ENCODE results near the gene HNRNPLL.
"Not testable (repeated sequence)": the region's sequence is repeated elsewhere in the genome, so short reads cannot be mapped to it uniquely, and the experiment has no call there.

HNRNPLL gene

GRCh38 chr2:38602732-38603401, at the start of gene HNRNPLL:
TSS of gene HNRNPLL (minus strand) at chr2:38602928. CDS start at chr2:38602626, 302 bp downstream.
- peak; percentile 96 for DNase-seq

DNA sequence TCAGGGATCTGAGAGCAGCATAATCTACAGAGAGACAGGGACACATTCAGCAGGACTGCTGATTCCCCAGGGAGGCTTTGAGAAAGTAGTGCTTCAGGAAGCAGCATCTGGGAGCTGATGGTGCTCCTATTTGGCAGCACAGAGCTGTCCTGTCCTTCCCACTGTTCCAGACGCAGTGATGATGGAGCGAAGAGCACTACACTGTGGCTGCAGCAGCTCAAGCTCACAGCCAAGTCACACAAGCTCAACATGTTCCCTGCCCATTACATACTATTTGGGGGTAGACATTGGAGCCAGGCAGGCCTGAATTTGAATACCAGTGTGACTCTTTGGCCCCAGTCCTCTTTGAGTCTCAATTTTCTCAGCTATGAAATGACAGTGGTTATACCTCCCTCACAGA, 48.0 kb upstream of the HNRNPLL start:
- no peak for DNase-seq

DNA sequence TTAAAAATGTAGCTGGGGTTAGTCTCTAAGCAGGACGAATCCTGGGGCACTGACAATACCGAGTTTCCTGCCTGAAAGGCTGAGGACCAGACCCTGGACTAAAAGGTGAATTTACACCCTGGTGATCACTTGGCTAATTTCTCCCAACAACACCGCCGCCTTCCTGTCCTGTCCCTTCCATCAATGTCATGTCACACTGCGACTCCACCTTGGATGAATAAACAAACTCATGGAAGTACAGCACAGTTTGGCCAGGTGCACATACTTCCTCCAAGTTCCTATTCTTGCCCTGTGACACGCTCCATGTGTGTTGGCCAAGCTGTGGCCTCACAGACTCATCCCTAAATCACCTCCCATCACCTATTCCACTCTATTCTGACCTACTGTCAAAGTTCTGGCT, 47.3 kb upstream of the HNRNPLL start:
- DNase-seq, result peak; percentile 3

GRCh38 chr2:38649176-38649728, 46.5 kb upstream of the HNRNPLL start:
- no peak for DNase-seq

GRCh38 chr2:38648107-38648761, 45.5 kb upstream of the HNRNPLL start:
- no peak for DNase-seq

- DNase-seq, result not testable (repeated sequence)
Observed at GRCh38 chr2:38643683-38644511, 41.2 kb upstream of the HNRNPLL start.

DNA sequence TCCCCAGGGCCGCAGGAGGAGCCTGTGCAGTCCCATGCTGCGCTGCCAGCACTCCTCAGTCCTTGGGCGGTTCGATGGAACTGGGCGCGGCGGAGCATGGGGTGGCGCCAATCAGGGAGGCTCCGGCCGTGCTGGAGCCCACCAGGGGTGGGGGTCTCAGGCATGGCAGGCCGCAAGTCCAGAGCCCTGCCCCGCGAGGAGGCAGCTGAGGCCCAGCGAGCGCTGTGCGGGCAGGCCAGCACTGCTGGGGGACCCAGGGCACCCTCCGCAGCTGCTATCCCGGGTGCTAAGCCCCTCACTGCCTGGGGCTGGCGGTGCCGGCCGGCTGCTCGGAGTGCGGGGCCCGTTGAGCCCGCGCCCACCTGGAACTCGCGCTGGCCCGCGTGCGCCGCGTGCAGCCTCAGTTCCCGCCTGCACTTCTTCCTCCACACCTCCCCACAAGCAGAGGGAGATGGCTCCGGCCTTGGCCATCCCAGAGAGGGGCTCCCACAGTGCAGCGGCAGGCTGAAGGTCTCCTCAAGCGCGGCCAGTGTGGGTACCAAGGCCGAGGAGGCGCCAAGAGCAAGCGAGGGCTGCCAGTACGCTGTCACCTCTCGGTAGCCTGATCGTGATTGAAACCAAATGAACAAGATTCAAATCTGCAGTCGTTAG, 40.4 kb upstream of the HNRNPLL start:
- DNase-seq, result no peak

DNA sequence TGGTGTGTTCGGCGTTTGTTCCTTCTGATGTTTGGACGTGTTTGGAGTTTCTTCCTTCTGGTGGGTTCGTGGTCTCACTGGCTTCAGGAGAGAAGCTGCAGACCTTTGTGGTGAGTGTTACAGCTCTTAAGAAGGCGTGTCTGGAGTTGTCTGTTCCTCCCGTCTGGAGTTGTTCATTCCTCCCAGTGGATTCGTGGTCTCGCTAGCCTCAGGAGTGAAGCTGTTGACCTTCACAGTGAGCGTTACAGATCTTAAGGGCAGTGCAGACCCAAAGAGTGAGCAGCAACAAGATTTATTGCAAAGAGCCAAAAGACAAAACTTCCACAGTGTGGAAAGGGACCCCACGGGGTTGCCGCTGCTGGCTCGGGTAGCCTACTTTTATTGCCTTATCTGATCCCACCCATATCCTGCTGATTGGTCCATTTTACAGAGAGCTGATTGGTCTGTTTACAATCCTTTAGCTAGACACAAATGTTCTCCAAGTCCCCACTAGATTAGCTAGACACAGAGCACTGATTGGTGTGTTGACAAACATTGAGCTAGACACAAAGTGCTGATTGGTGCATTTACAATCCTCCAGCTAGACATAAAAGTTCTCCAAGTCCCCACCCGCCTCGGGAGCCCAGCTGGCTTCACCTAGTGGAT, 39.8 kb upstream of the HNRNPLL start:
- not testable (repeated sequence) for DNase-seq

- no peak for DNase-seq
Observed at GRCh38 chr2:38636069-38636468, 33.3 kb upstream of the HNRNPLL start.

DNA sequence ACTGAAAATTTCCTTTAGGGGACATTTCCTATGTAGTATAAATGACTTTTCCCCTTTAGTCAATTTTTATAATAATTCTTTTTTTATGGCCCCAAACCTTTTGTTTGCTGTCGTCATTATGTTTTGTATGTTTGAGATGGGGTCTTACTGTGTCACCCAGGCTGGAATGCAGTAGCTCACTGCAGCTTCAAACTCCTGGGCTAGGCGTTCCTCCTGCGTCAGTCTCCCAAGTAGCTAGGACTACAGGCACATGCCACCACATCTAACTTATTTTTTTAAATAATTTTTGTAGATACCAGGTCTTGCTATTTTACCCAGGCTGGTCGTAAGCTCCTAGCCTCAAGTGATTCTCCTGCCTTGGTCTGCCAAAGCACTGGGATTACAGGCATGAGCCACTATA, 32.4 kb upstream of the HNRNPLL start:
- no peak for DNase-seq

- DNase-seq, result no peak
Observed at GRCh38 chr2:38634684-38635083, 32.0 kb upstream of the HNRNPLL start.

- DNase-seq, result no peak
Observed at GRCh38 chr2:38633895-38634294, 31.2 kb upstream of the HNRNPLL start.

DNA sequence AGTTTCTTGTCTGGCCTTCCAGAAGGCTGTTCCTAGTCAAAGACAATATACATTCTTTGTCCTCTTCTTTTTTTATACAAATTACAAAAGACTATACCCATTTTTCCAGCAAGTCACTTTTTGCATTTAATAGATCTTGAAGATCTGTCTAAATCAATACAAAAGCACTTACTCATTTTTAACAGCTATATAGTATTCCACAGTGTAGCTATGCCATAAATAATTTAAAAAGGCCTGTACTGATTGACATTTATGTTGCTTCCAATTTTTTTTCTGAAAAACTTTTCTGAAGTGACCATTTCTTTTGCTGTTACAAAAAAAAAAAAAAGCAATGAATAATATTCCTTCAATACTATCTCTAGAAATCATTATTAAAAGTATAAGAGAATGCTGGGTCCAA, 30.3 kb upstream of the HNRNPLL start:
- no peak for DNase-seq

- DNase-seq, result peak; percentile 1
Observed at GRCh38 chr2:38631976-38632375, 29.2 kb upstream of the HNRNPLL start.

DNA sequence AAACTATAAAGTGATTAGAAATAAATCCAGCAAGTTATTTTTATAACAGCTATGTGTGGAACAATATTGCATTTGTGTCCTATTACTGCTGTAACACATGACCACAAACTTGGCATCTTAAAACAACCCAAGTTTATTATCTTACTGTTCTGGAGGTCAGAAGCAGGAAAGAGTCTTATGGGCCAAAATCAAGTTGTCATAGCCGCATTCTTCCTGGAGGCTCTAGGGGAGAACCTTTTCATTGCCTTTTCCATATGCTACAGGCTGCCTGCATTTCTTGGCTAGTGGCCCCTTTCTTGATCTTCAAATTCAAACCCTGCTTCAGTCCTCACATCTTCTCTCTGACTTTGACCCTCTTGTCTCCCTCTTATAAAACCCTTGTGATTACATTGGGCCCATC, 27.0 kb upstream of the HNRNPLL start:
- no peak for DNase-seq

- DNase-seq, result no peak
Observed at GRCh38 chr2:38627391-38627790, 24.7 kb upstream of the HNRNPLL start.

GRCh38 chr2:38626326-38627035, 23.8 kb upstream of the HNRNPLL start:
- DNase-seq, result no peak

GRCh38 chr2:38622210-38622609, 19.5 kb upstream of the HNRNPLL start:
- no peak for DNase-seq

DNA sequence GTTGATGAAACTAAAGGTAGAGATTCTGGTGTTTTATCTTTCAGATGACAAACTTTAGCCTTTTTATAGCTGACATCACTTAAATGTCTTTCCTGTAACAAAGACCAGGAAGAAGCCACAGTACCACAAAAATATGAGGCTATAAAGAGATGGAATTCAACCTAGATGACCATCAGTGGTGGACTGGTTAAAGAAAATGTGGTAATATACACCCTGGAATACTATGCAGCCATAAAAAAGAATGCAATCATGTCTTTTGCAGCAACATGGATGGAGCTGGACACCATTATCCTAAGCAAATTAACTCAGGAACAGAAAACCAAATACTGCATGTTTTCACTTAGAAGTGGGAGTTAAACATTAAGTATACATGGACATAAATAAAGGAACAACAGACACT, 18.3 kb upstream of the HNRNPLL start:
- no peak for DNase-seq

GRCh38 chr2:38620282-38620977, 17.7 kb upstream of the HNRNPLL start:
- DNase-seq, result peak; percentile 2

All from NCI-H69 (cell line).